ENCODE measurements around the gene SIGLEC14.

DNA sequence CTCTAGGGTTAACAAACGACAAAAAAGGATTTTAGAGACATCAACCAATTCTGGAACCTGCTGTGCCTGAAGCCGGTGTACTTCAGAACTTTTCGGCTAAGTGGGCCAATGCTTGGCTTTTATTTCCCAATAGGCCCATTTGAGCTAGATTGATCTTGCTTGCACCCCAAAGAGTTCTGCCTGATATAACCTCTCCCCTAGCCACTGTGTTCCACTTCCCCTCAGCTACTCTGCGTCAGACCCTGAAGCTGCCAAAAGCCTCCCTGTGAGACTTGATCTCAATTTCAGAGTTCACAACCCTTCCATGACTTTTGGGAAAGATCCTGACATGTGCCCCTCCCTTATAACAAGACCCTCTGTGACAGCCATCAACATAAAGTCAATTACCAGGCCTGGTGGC, 5.6 kb upstream of the SIGLEC14 start:
- TF ChIP-seq, protein P1, sequence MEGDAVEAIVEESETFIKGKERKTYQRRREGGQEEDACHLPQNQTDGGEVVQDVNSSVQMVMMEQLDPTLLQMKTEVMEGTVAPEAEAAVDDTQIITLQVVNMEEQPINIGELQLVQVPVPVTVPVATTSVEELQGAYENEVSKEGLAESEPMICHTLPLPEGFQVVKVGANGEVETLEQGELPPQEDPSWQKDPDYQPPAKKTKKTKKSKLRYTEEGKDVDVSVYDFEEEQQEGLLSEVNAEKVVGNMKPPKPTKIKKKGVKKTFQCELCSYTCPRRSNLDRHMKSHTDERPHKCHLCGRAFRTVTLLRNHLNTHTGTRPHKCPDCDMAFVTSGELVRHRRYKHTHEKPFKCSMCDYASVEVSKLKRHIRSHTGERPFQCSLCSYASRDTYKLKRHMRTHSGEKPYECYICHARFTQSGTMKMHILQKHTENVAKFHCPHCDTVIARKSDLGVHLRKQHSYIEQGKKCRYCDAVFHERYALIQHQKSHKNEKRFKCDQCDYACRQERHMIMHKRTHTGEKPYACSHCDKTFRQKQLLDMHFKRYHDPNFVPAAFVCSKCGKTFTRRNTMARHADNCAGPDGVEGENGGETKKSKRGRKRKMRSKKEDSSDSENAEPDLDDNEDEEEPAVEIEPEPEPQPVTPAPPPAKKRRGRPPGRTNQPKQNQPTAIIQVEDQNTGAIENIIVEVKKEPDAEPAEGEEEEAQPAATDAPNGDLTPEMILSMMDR (IDR thresholded peaks at IDR 0.05; ENCODE audit: low read depth, low read length, poor library complexity, severe bottlenecking): no peak
- TF ChIP-seq EZH2phosphoT487 (IDR thresholded peaks at IDR 0.05; ENCODE audit: borderline replicate concordance, low read length): no peak
